Midbrain (tissue), 1 donor: ENCODE data around the gene DYSF.
A peak's percentile ranks its signal among the peaks of the same experiment; 100 is the strongest.

Experiments used
- DNase-seq: peaks from one replicate; lab custom pipeline; 2025; lab: John Stamatoyannopoulos, UW

The DYSF gene

GRCh38 chr2:71602581-71602980 is 149.2 kb downstream of the DYSF start:
- DNase-seq = no peak

- no peak for DNase-seq
These were observed 150.0 kb downstream of the DYSF start for GRCh38 chr2:71603311-71603811.

GRCh38 chr2:71603851-71604725 is 150.7 kb downstream of the DYSF start:
- no peak for DNase-seq

GRCh38 chr2:71604726-71605120 is 151.4 kb downstream of the DYSF start:
- no peak for DNase-seq

- DNase-seq = no peak
These were observed 151.8 kb downstream of the DYSF start for GRCh38 chr2:71605173-71605641.

GRCh38 chr2:71605781-71606241 is 152.4 kb downstream of the DYSF start:
- DNase-seq = no peak

- no peak for DNase-seq
These were observed 152.9 kb downstream of the DYSF start for GRCh38 chr2:71606244-71606643.

- DNase-seq = no peak
These were observed 154.0 kb downstream of the DYSF start for GRCh38 chr2:71607151-71607889.

- DNase-seq = no peak
These were observed 154.7 kb downstream of the DYSF start for GRCh38 chr2:71608034-71608433.

- no peak for DNase-seq
These were observed 155.1 kb downstream of the DYSF start for GRCh38 chr2:71608441-71608840.

- no peak for DNase-seq
These were observed 155.7 kb downstream of the DYSF start for GRCh38 chr2:71609029-71609428.

GRCh38 chr2:71609441-71609840 is 156.1 kb downstream of the DYSF start:
- no peak for DNase-seq

GRCh38 chr2:71609958-71610357 is 156.6 kb downstream of the DYSF start:
- peak; percentile 43 for DNase-seq

- DNase-seq = no peak
These were observed 157.3 kb downstream of the DYSF start for GRCh38 chr2:71610671-71611070.

GRCh38 chr2:71611247-71611646 is 157.9 kb downstream of the DYSF start:
- DNase-seq = no peak

GRCh38 chr2:71611781-71612527 is 158.6 kb downstream of the DYSF start:
- DNase-seq = no peak

GRCh38 chr2:71612581-71613402 is 159.4 kb downstream of the DYSF start:
- DNase-seq = no peak

GRCh38 chr2:71613403-71613952 is 160.1 kb downstream of the DYSF start:
- DNase-seq = no peak

- no peak for DNase-seq
These were observed 160.9 kb downstream of the DYSF start for GRCh38 chr2:71613953-71614925.
